DND-41 (cell line): Measurements from ENCODE around the gene ERG28.

Source experiments
- CTCF ChIP-seq: IDR thresholded peaks from 2 replicates; pipeline ENCODE4 v1.5.1; 2012; ENCODE audit warnings: borderline replicate concordance, low read length, moderate library complexity, mild to moderate bottlenecking; ENCODE audit not compliant: poor library complexity, severe bottlenecking; ENCODE audit errors: extremely low read depth
- EZH2 ChIP-seq: IDR thresholded peaks from 3 replicates; pipeline ENCODE4 v1.6.1; 2012; ENCODE audit warnings: borderline replicate concordance, low read depth, mild to moderate bottlenecking, moderate library complexity, low read length, inconsistent platforms; ENCODE audit not compliant: severe bottlenecking

DNA sequence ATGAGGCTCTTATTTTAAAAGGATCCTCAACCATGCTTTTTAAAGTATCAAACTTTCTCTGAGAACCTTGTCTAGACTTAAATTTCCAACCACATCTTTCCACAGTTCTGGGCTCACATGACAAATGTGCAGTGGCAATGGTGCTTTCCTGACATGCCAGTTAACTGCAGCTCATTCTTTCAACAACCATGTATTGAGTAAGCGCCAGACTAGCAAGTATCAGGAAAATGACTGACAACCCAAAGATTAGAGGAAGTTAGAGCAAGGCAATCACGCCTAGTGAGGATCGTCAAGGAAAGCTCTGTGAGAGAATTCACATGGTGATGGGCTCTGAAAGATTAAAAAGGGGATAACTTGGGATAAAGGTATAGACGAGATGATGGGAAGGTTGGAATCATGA lies 46.5 kb downstream of the ERG28 start:
- no peak for TF ChIP-seq EZH2
- TF ChIP-seq CTCF, result no peak
